ENCODE measurements around the gene MXRA8.

MXRA8 gene

GRCh38 chr1:1314678-1315335, 43.5 kb downstream of the MXRA8 start:
- in situ Hi-C loops (cut with MboI; ENCODE audit: low pct_unique_long_range_greater_than_20kb, low sequenced_read_pairs): no loop called here
- no peak for DNase-seq

DNA sequence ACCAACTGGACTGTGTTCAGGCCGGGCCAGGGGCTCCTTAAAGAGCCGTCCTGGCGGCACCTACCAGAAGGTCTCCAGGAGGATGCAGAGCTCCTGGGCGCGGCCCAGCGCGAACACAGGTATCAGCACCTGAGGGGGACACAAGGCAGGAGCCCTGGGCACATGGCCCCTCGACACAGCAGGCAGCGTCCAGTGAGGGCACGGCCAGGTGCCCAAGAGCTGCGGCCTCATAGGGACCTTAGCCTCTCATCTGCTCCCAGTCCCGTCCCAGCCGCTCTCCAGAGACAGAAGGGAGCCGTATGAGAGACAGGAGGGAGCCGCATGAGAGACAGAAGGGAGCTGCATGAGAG, 44.1 kb downstream of the MXRA8 start:
- in situ Hi-C loops (cut with MboI; ENCODE audit: low pct_unique_long_range_greater_than_20kb, low sequenced_read_pairs): no loop called here
- no peak for DNase-seq

GRCh38 chr1:1313500-1314236, 44.7 kb downstream of the MXRA8 start:
- DNase-seq: no peak
- in situ Hi-C loops (cut with MboI; ENCODE audit: low pct_unique_long_range_greater_than_20kb, low sequenced_read_pairs): no loop called here

GRCh38 chr1:1312450-1313314, 45.7 kb downstream of the MXRA8 start:
- DNase-seq: no peak
- in situ Hi-C loops (cut with MboI; ENCODE audit: low pct_unique_long_range_greater_than_20kb, low sequenced_read_pairs): no loop called here

GRCh38 chr1:1311107-1312104, 46.9 kb downstream of the MXRA8 start:
- in situ Hi-C loops (cut with MboI; ENCODE audit: low pct_unique_long_range_greater_than_20kb, low sequenced_read_pairs): no loop called here
- DNase-seq: no peak

- in situ Hi-C loops (cut with MboI; ENCODE audit: low pct_unique_long_range_greater_than_20kb, low sequenced_read_pairs): no loop called here
- DNase-seq: no peak
Measured at GRCh38 chr1:1310476-1311053, 47.8 kb downstream of the MXRA8 start.

DNA sequence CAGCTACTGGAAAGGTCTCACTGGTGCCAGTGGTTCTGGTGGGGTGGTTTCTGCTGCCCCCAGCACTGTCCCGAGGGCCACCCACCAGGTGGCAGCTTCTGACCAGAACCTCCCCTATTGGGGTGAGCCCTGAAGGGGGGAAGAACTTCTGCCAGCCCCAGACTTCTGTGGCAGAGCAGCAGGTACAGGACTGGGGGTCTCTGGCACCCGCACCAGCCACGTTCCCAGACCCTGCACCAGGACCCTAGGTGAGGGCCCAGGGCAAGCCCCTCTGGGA, 48.3 kb downstream of the MXRA8 start:
- no peak for DNase-seq

GRCh38 chr1:1309251-1310108, 48.9 kb downstream of the MXRA8 start:
- no peak for DNase-seq
- in situ Hi-C loops (cut with MboI; ENCODE audit: low pct_unique_long_range_greater_than_20kb, low sequenced_read_pairs): no loop called here

More for the DNA sequence above, 48.3 kb downstream of the MXRA8 start:
- in situ Hi-C loops (cut with MboI; ENCODE audit: low pct_unique_long_range_greater_than_20kb, low sequenced_read_pairs): no loop called here

DNA sequence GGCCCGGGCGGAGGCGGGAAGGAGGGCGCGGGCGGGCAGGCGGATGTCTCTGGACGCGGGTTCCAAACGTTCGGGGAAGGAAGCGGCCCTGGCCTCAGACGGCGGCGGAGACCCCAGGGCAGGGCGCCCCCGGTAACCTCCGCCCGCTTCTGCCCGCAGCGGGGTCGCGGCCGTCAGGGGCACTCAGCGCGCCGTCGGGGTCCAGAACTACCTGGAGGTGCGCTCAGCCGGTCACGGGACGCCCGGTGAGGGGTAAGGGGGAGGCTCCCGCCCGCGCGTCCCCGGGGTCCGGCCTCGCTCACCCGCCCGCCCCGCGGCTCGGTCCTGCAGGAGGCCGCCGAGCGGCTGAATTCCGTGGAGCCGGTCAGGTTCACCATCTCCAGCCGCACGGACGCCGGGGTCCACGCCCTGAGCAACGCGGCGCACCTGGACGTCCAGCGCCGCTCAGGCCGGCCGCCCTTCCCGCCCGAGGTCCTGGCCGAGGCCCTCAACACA, 49.6 kb downstream of the MXRA8 start:
- no peak for DNase-seq
- in situ Hi-C loops (cut with MboI; ENCODE audit: low pct_unique_long_range_greater_than_20kb, low sequenced_read_pairs): no loop called here

DNA sequence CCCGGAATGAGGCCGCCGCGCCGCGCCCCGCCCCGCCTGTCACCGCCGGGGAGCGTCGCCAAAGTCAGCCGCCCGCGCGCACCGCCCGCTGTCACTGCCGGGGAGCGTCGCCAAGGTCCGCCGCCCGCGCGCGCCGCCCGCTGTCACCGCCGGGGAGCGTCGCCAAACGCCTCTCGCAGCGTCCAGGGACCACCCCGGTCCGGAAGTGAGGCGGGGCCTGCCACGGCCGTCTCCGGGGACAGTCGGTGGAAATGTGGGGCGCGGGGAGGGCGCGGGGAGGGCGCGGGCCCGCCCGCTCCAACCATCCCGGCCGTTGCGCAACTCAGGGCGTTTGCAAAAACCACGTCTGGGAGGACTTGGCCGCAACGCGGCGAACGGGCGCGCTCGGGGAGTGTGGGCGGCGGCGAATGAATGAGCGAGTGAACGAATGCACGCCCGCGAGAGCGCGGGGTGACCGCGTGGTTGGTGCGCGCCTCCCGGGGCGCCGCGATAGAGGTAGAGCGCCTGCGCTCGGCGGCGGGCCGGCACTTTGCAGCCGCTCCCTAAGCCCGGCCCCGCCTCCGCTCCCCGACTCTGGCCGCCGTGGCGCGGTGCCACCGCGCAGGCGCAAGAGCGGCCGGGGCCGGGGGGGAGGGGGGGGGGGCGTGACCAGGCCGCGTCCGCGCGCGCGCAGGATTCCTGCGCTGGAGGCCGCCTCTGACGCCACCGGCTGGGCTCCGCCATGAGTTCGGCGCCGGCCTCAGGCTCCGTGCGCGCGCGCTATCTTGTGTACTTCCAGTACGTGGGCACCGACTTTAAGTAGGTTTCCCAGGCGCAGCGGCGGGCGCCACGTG, 50.2 kb downstream of the MXRA8 start, which contains the start of the genes ACAP3 and PUSL1:
Gene ACAP3, minus strand, starts transcription at position 8 of the 833 bp plus-strand sequence. CDS start 115 bp downstream, outside the sequence.
Gene PUSL1, plus strand, starts transcription at position 675 of the 833 bp plus-strand sequence. Its CDS starts 47 bp downstream, at position 722.
- in situ Hi-C loops (cut with MboI; ENCODE audit: low pct_unique_long_range_greater_than_20kb, low sequenced_read_pairs): no loop called here
- peak; percentile 89 for DNase-seq

DNA sequence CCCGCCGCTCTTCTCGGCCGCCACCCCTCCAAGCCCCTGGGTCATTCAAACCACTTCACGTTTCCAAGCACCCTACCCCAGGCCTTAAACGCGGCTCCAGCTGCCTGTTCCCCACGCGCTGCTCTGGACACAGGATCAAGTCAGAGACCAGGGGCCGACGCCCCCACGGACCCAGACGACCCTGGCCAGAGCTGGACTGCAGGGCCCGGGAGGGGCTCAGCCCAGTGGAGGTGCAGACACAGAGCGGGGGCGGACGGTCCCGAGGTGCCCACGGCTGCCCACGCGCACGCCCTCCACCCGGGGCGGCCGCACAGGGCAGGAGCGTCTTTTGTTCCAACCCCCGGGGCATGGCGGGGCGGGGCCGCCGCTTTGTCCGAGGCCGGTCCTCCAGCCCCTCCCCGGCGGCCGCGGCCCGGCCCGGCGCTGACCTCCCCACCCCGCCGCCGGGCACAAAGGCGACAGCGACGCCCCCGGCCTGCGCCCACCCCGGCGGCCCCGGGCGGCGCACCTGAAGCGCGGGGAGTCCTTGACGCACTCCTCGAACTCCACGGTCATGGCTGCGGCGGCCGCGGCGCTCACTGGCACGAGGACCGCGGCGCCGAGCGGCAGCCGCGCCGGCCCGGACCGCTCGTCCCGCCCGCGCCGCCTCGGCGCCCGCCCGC, 51.0 kb downstream of the MXRA8 start:
- DNase-seq: no peak
- in situ Hi-C loops (cut with MboI; ENCODE audit: low pct_unique_long_range_greater_than_20kb, low sequenced_read_pairs): no loop called here

- in situ Hi-C loops (cut with MboI; ENCODE audit: low pct_unique_long_range_greater_than_20kb, low sequenced_read_pairs): no loop called here
- DNase-seq: no peak
Measured at GRCh38 chr1:1306661-1307260, 51.6 kb downstream of the MXRA8 start.

DNA sequence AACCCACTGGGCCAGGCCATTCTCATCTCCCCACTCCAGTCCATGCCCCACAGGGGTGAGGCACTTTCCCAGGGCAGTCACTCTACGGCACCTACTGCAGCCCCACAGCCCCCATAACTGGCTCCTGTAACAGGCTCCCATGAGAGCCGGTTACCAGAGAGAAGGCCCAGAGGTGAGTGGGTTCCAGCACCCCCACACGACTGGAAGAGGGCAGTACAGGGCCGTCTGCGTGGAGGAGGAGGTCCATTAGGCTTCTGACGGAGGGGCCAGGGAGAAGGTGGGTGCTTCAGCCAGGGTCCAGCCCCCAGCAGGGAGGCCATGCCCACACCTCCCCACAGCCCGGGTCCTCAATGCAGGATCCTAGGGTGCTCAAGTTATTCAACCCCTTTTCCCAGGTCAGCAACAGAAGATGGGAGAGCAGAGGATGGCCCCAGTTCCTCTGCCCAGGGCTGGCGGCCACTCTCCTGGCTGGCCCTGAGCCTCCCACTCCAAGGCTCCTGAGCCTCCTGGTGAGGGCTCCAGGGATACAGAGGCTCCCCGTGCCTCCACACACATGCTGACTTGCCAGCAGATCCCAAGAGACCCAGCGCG, 52.2 kb downstream of the MXRA8 start:
- no peak for DNase-seq

DNA sequence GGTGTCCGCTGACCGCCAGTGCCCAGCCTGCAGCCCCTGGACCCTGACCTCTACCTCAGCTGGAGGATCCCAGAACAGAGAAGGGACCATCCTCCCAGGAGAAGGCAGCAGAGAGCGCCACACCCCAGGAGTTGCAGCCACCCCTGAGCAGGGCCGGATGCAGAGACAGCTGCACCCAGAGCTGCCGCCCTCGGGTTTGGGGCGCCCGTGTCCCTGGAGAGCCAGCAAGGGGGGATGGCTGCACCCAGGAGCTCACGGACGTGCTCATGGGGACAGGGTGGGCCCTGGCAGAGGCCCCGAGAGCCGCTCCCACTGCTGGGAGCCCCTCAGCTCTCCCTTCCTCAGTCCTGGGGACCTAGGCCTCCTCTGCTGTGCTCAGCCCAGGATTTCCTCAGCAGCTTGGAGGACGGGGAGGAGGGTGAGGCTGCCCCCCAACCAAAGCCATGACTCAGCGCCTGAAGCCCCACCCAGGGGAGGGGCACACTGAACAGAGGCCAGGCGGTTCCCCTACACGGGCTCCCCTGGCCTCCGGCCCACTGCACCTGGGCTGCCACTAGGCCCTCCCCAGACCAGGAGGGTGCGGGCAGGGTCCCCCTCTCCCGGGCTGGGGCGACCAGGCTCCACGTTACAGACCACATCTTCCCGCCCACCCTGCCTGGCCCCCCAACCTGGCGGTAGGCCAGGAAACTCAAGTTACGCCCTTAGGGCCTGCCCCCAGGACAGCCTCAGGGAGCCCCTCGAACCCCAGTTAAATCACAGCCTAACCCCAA, 52.9 kb downstream of the MXRA8 start:
- DNase-seq: peak; percentile 63

More for the DNA sequence above, 52.2 kb downstream of the MXRA8 start:
- in situ Hi-C loops (cut with MboI; ENCODE audit: low pct_unique_long_range_greater_than_20kb, low sequenced_read_pairs): no loop called here

More for the DNA sequence above, 52.9 kb downstream of the MXRA8 start:
- in situ Hi-C loops (cut with MboI; ENCODE audit: low pct_unique_long_range_greater_than_20kb, low sequenced_read_pairs): no loop called here

Data from KBM-7 (cell line).